WERI-Rb-1 (cell line): ENCODE results near the gene ARGLU1.

Source experiments
- DNase-seq: peaks from one replicate; pipeline ENCODE4 v3.0.0-alpha.2; 2020
- H3K27ac ChIP-seq: fragments of 250-450 bp; sonication (Bioruptor Pico); 2 replicates; pipeline ENCODE4 v1.5.1; 2020; ENCODE audit warnings: mild to moderate bottlenecking, moderate library complexity
- H3K27me3 ChIP-seq: fragments of 250-450 bp; sonication (Bioruptor Pico); 2 replicates; pipeline ENCODE4 v1.5.1; 2021; ENCODE audit warnings: mild to moderate bottlenecking, low read depth, moderate library complexity; ENCODE audit not compliant: insufficient read depth, severe bottlenecking
- H3K36me3 ChIP-seq: fragments of 250-450 bp; sonication (Bioruptor Pico); 2 replicates; pipeline ENCODE4 v1.5.1; 2020; ENCODE audit warnings: mild to moderate bottlenecking, moderate library complexity
- H3K4me3 ChIP-seq: 2 replicates; pipeline ENCODE4 v1.5.1; 2011; ENCODE audit warnings: low read depth, mild to moderate bottlenecking, control low read depth, low read length
- H3K9me3 ChIP-seq: fragments of 250-450 bp; sonication (Bioruptor Pico); 2 replicates; pipeline ENCODE4 v1.5.1; 2021; ENCODE audit warnings: mild to moderate bottlenecking, moderate library complexity; ENCODE audit not compliant: severe bottlenecking
- CTCF ChIP-seq: IDR thresholded peaks from 2 replicates; pipeline ENCODE4 v1.5.1; 2011; ENCODE audit warnings: low read depth, mild to moderate bottlenecking, control low read depth, inconsistent platforms, low read length

Gene ARGLU1

GRCh38 chr13:106503730-106504453 is 64.0 kb downstream of the ARGLU1 start:
- Histone ChIP-seq H3K4me3 (no peak overlapping the region), H3K9me3 (no peaks in the 10 kb centered on the region), H3K27ac (no peak overlapping the region), H3K27me3 (no peaks in the 10 kb centered on the region), H3K36me3 (no peaks in the 10 kb centered on the region)
- TF ChIP-seq CTCF, result no peak
- no peak for DNase-seq

- Histone ChIP-seq H3K36me3 (no peaks in the 10 kb centered on the region), H3K4me3 (no peak overlapping the region), H3K27me3 (no peaks in the 10 kb centered on the region), H3K9me3 (no peaks in the 10 kb centered on the region), H3K27ac (no peak overlapping the region)
- TF ChIP-seq CTCF, result no peak
- DNase-seq, result no peak
These were observed 64.7 kb downstream of the ARGLU1 start for GRCh38 chr13:106503272-106503671.

DNA sequence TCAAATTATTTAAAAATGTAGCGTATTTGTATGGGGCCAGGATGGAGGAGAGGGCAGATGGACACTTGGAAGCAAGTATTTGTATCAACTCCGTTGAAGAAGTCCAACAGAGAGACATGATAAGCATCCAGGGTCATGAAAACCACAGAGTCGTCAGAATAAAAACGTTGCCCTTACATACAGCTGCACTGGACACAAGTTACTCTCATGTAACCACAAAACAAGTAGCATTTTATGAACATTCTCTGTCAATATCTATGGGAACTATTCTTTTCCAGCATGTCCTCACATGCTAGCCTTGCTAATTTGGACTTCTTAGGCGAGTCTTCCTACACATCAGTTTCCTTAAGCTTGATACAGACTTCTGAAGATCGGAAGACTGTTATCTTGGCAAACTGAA is 67.5 kb downstream of the ARGLU1 start:
- no peak overlapping the region for H3K4me3 ChIP-seq
- H3K27me3 ChIP-seq, result no peaks in the 10 kb centered on the region
- DNase-seq, result no peak
- no peak for TF ChIP-seq CTCF
- no peaks in the 10 kb centered on the region for H3K36me3 ChIP-seq
- no peaks in the 10 kb centered on the region for H3K9me3 ChIP-seq
- no peak overlapping the region for H3K27ac ChIP-seq

DNA sequence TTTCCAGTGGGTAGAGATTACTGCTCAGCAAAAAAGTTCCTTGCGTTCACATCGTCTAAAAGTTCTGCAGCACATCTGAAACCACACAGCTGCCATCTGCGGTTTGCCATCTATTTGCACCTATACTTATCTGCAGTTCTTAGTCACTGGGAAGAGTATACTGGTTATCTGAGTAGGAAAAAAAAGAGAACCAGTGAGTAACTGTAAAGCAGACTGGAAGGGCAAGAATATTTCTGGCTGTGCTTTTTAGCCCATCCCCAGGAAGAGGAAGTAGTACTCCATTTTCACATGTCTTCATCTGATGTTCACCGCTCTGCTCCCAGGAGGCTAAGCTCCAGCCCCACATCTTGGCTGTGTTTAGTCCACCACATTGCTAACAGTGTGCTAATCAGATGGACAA is 68.0 kb downstream of the ARGLU1 start:
- Histone ChIP-seq H3K4me3 (no peak overlapping the region), H3K27ac (no peak overlapping the region), H3K27me3 (no peaks in the 10 kb centered on the region), H3K36me3 (no peaks in the 10 kb centered on the region), H3K9me3 (no peaks in the 10 kb centered on the region)
- no peak for TF ChIP-seq CTCF
- no peak for DNase-seq

GRCh38 chr13:106499113-106499512 is 68.8 kb downstream of the ARGLU1 start:
- Histone ChIP-seq H3K4me3 (no peak overlapping the region), H3K27ac (no peak overlapping the region), H3K27me3 (no peaks in the 10 kb centered on the region), H3K36me3 (no peaks in the 10 kb centered on the region; the same call in 1 of the 2 replicates), H3K9me3 (no peaks in the 10 kb centered on the region)
- DNase-seq, result no peak
- TF ChIP-seq CTCF, result no peak

DNA sequence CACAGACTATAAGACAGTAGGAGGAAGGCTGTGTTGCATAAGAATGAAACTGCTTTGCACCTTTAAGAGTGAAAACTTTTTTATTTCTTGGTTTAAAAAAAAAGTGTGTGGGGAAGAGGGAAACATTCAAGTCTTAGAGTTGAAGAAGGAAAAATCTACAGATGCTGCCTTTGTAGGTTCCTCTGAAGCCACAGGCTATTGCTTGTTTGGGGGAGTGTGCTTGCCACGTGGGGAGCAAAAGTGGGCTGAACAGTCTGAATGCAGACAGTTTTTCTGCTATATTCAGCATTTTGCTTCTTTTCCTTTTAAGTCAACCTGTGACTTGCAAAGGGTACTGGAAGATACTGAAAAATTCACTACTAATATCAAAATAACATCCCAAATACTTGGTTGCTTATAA is 69.4 kb downstream of the ARGLU1 start:
- Histone ChIP-seq H3K27ac (no peak overlapping the region), H3K9me3 (no peaks in the 10 kb centered on the region), H3K27me3 (no peaks in the 10 kb centered on the region), H3K36me3 (no peaks in the 10 kb centered on the region; the same call in 1 of the 2 replicates), H3K4me3 (no peak overlapping the region)
- no peak for DNase-seq
- TF ChIP-seq CTCF, result no peak
